ENCODE results near the gene KCNJ15.
"Not testable (repeated sequence)": the region's sequence is repeated elsewhere in the genome, so short reads cannot be mapped to it uniquely, and the experiment has no call there.

The KCNJ15 gene

GRCh38 chr21:38256599-38257302 lies at the start of gene KCNJ15:
TSS of gene KCNJ15 (plus strand) at chr21:38256991. CDS start at chr21:38299262, 42,271 bp downstream.
- no peak for DNase-seq (ENCODE audit: low read depth in 2 of 2, low spot score in 1 of 2)

- no peak for DNase-seq (ENCODE audit: low read depth in 2 of 2, low spot score in 1 of 2)
Measured at GRCh38 chr21:38208118-38208517, 48.7 kb upstream of the KCNJ15 start.

GRCh38 chr21:38211321-38211720 lies 45.5 kb upstream of the KCNJ15 start:
- no peak for DNase-seq (ENCODE audit: low read depth in 2 of 2, low spot score in 1 of 2)

GRCh38 chr21:38212706-38213105 lies 44.1 kb upstream of the KCNJ15 start:
- DNase-seq (ENCODE audit: low read depth in 2 of 2, low spot score in 1 of 2), result no peak

- DNase-seq (ENCODE audit: low read depth in 2 of 2, low spot score in 1 of 2), result peak; percentile 12 to 37
Measured at GRCh38 chr21:38219049-38219628, 37.7 kb upstream of the KCNJ15 start.

GRCh38 chr21:38220270-38220737 lies 36.5 kb upstream of the KCNJ15 start:
- no peak for DNase-seq (ENCODE audit: low read depth in 2 of 2, low spot score in 1 of 2)

GRCh38 chr21:38221594-38221993 lies 35.2 kb upstream of the KCNJ15 start:
- no peak for DNase-seq (ENCODE audit: low read depth in 2 of 2, low spot score in 1 of 2)

GRCh38 chr21:38223893-38224540 lies 32.8 kb upstream of the KCNJ15 start:
- no peak for DNase-seq (ENCODE audit: low read depth in 2 of 2, low spot score in 1 of 2)

GRCh38 chr21:38227401-38227800 lies 29.4 kb upstream of the KCNJ15 start:
- no peak for DNase-seq (ENCODE audit: low read depth in 2 of 2, low spot score in 1 of 2)

GRCh38 chr21:38228115-38228514 lies 28.7 kb upstream of the KCNJ15 start:
- DNase-seq (ENCODE audit: low read depth in 2 of 2, low spot score in 1 of 2), result no peak

GRCh38 chr21:38228537-38228936 lies 28.3 kb upstream of the KCNJ15 start:
- DNase-seq (ENCODE audit: low read depth in 2 of 2, low spot score in 1 of 2), result no peak

- no peak for DNase-seq (ENCODE audit: low read depth in 2 of 2, low spot score in 1 of 2)
Measured at GRCh38 chr21:38229260-38229877, 27.4 kb upstream of the KCNJ15 start.

GRCh38 chr21:38234395-38235142 lies 22.2 kb upstream of the KCNJ15 start:
- DNase-seq (ENCODE audit: low read depth in 2 of 2, low spot score in 1 of 2), result no peak

GRCh38 chr21:38235251-38235650 lies 21.5 kb upstream of the KCNJ15 start:
- DNase-seq (ENCODE audit: low read depth in 2 of 2, low spot score in 1 of 2), result not testable (repeated sequence)

- no peak for DNase-seq (ENCODE audit: low read depth in 2 of 2, low spot score in 1 of 2)
Measured at GRCh38 chr21:38236232-38236631, 20.6 kb upstream of the KCNJ15 start.

- DNase-seq (ENCODE audit: low read depth in 2 of 2, low spot score in 1 of 2), result no peak
Measured at GRCh38 chr21:38239672-38240071, 17.1 kb upstream of the KCNJ15 start.

- no peak for DNase-seq (ENCODE audit: low read depth in 2 of 2, low spot score in 1 of 2)
Measured at GRCh38 chr21:38240129-38240528, 16.7 kb upstream of the KCNJ15 start.

- DNase-seq (ENCODE audit: low read depth in 2 of 2, low spot score in 1 of 2), result no peak
Measured at GRCh38 chr21:38241029-38241740, 15.6 kb upstream of the KCNJ15 start.

GRCh38 chr21:38242061-38242460 lies 14.7 kb upstream of the KCNJ15 start:
- no peak for DNase-seq (ENCODE audit: low read depth in 2 of 2, low spot score in 1 of 2)

GRCh38 chr21:38243732-38244406 lies 12.9 kb upstream of the KCNJ15 start:
- DNase-seq (ENCODE audit: low read depth in 2 of 2, low spot score in 1 of 2), result no peak
